Activated CD4-positive, alpha-beta T cell treated with anti-CD3 and anti-CD28 coated beads, Interleukin-2, Interleukin-6, amounts not matched to agents 100 ng/mL and 50 ng/mL, durations not matched to agents 16 hours and 8 hours (primary cell): ENCODE measurements around the gene LONP1.
"Not testable (repeated sequence)": the region's sequence is repeated elsewhere in the genome, so short reads cannot be mapped to it uniquely, and the experiment has no call there.

Experiments used
- DNase-seq: peaks from one replicate; pipeline ENCODE4 v3.0.0-alpha.2; 2020

LONP1 gene

GRCh38 chr19:5719961-5720790 is at the start of gene LONP1, which contains the start of gene CATSPERD:
LONP1 (minus strand) TSS chr19:5720146; CDS start chr19:5720132, 14 bp downstream.
CATSPERD (plus strand) TSS chr19:5720637; CDS start chr19:5720738, 101 bp downstream.
- DNase-seq, result peak; percentile 99

GRCh38 chr19:5767949-5768348 is 48.0 kb upstream of the LONP1 start:
- DNase-seq, result no peak

GRCh38 chr19:5765220-5765619 is 45.3 kb upstream of the LONP1 start:
- DNase-seq, result no peak

- DNase-seq, result no peak
These were observed 42.8 kb upstream of the LONP1 start for GRCh38 chr19:5762608-5763217.

GRCh38 chr19:5753743-5754142 is 33.8 kb upstream of the LONP1 start:
- DNase-seq, result no peak

GRCh38 chr19:5751709-5752108 is 31.8 kb upstream of the LONP1 start:
- no peak for DNase-seq

- DNase-seq, result no peak
These were observed 29.6 kb upstream of the LONP1 start for GRCh38 chr19:5749505-5749904.

GRCh38 chr19:5748920-5749319 is 29.0 kb upstream of the LONP1 start:
- DNase-seq, result not testable (repeated sequence)

GRCh38 chr19:5744999-5745398 is 25.1 kb upstream of the LONP1 start:
- DNase-seq, result not testable (repeated sequence)

GRCh38 chr19:5743630-5744029 is 23.7 kb upstream of the LONP1 start:
- DNase-seq, result no peak

GRCh38 chr19:5742051-5742450 is 22.1 kb upstream of the LONP1 start:
- no peak for DNase-seq

- no peak for DNase-seq
These were observed 18.5 kb upstream of the LONP1 start for GRCh38 chr19:5738423-5738822.

GRCh38 chr19:5733172-5733571 is 13.2 kb upstream of the LONP1 start:
- DNase-seq, result not testable (repeated sequence)

- no peak for DNase-seq
These were observed 7.6 kb upstream of the LONP1 start for GRCh38 chr19:5727453-5728050.

- DNase-seq, result no peak
These were observed 529 bp downstream of the LONP1 start for GRCh38 chr19:5719274-5719960.

- peak; percentile 88 for DNase-seq
These were observed 1.2 kb downstream of the LONP1 start for GRCh38 chr19:5718579-5719273.

- DNase-seq, result no peak
These were observed 1.8 kb downstream of the LONP1 start for GRCh38 chr19:5718037-5718578.

- no peak for DNase-seq
These were observed 2.6 kb downstream of the LONP1 start for GRCh38 chr19:5717215-5717935.

- no peak for DNase-seq
These were observed 5.1 kb downstream of the LONP1 start for GRCh38 chr19:5714816-5715215.

GRCh38 chr19:5713228-5713627 is 6.7 kb downstream of the LONP1 start:
- no peak for DNase-seq

- DNase-seq, result no peak
These were observed 8.2 kb downstream of the LONP1 start for GRCh38 chr19:5711713-5712161.

GRCh38 chr19:5711025-5711424 is 8.9 kb downstream of the LONP1 start:
- DNase-seq, result no peak
